Stimulated activated CD8-positive, alpha-beta memory T cell treated with anti-CD3 and anti-CD28 coated beads, Interleukin-15, amount 100 ng/mL, for 1 hour (primary cell): ENCODE measurements around the gene OXSR1.
"Not testable (repeated sequence)": the region's sequence is repeated elsewhere in the genome, so short reads cannot be mapped to it uniquely, and the experiment has no call there.

Source experiments
- DNase-seq: peaks from one replicate; pipeline ENCODE4 v3.0.0-alpha.2; 2020; ENCODE audit warnings: low read depth

OXSR1 gene

GRCh38 chr3:38168151-38169026 lies 3.1 kb downstream of the OXSR1 start:
- DNase-seq, result no peak

- no peak for DNase-seq
Measured at GRCh38 chr3:38169027-38169317, 3.6 kb downstream of the OXSR1 start.

- no peak for DNase-seq
Measured at GRCh38 chr3:38170722-38171121, 5.4 kb downstream of the OXSR1 start.

- no peak for DNase-seq
Measured at GRCh38 chr3:38171622-38172021, 6.3 kb downstream of the OXSR1 start.

GRCh38 chr3:38173834-38174418 lies 8.6 kb downstream of the OXSR1 start:
- no peak for DNase-seq

GRCh38 chr3:38177181-38177580 lies 11.8 kb downstream of the OXSR1 start:
- DNase-seq, result no peak

GRCh38 chr3:38186781-38187180 lies 21.4 kb downstream of the OXSR1 start:
- no peak for DNase-seq

- no peak for DNase-seq
Measured at GRCh38 chr3:38190481-38190881, 25.1 kb downstream of the OXSR1 start.

- DNase-seq, result not testable (repeated sequence)
Measured at GRCh38 chr3:38202931-38203330, 37.6 kb downstream of the OXSR1 start.

GRCh38 chr3:38203690-38204089 lies 38.4 kb downstream of the OXSR1 start:
- DNase-seq, result no peak

GRCh38 chr3:38204599-38205471 lies 39.5 kb downstream of the OXSR1 start:
- DNase-seq, result no peak

- no peak for DNase-seq
Measured at GRCh38 chr3:38205472-38205805, 40.1 kb downstream of the OXSR1 start.

GRCh38 chr3:38207254-38208003 lies 42.1 kb downstream of the OXSR1 start:
- DNase-seq, result no peak

- no peak for DNase-seq
Measured at GRCh38 chr3:38210141-38210757, 44.9 kb downstream of the OXSR1 start.

GRCh38 chr3:38212141-38212540 lies 46.8 kb downstream of the OXSR1 start:
- DNase-seq, result no peak

GRCh38 chr3:38214560-38214959 lies 49.2 kb downstream of the OXSR1 start:
- no peak for DNase-seq

- DNase-seq, result no peak
Measured at GRCh38 chr3:38219609-38220197, 54.4 kb downstream of the OXSR1 start.

- no peak for DNase-seq
Measured at GRCh38 chr3:38221005-38221404, 55.7 kb downstream of the OXSR1 start.

GRCh38 chr3:38222032-38222634 lies 56.8 kb downstream of the OXSR1 start:
- no peak for DNase-seq

- no peak for DNase-seq
Measured at GRCh38 chr3:38224357-38224756, 59.0 kb downstream of the OXSR1 start.

GRCh38 chr3:38226273-38226672 lies 60.9 kb downstream of the OXSR1 start:
- no peak for DNase-seq
